GM21529 (cell line): Measurements from ENCODE around the gene ZNF738.

Experiments used
- ATAC-seq: cut with Tn5 transposase; IDR thresholded peaks from one replicate; pipeline ENCODE4 v1.9.1; 2021; ENCODE audit not compliant: unreplicated experiment

ZNF738 gene

GRCh38 chr19:21422244-21422643, 63.4 kb downstream of the ZNF738 start:
- no peak for ATAC-seq

- ATAC-seq = no peak
Measured at GRCh38 chr19:21423057-21424041, 64.5 kb downstream of the ZNF738 start.
